GM18873 (cell line): Measurements from ENCODE around the gene TAL1.

ENCODE experiments used
- ATAC-seq: cut with Tn5 transposase; IDR thresholded peaks from one replicate; pipeline ENCODE4 v1.9.1; 2021; ENCODE audit warnings: mild to moderate bottlenecking, moderate library complexity, moderate number of reproducible peaks; ENCODE audit not compliant: unreplicated experiment, low FRiP score

Gene TAL1

DNA sequence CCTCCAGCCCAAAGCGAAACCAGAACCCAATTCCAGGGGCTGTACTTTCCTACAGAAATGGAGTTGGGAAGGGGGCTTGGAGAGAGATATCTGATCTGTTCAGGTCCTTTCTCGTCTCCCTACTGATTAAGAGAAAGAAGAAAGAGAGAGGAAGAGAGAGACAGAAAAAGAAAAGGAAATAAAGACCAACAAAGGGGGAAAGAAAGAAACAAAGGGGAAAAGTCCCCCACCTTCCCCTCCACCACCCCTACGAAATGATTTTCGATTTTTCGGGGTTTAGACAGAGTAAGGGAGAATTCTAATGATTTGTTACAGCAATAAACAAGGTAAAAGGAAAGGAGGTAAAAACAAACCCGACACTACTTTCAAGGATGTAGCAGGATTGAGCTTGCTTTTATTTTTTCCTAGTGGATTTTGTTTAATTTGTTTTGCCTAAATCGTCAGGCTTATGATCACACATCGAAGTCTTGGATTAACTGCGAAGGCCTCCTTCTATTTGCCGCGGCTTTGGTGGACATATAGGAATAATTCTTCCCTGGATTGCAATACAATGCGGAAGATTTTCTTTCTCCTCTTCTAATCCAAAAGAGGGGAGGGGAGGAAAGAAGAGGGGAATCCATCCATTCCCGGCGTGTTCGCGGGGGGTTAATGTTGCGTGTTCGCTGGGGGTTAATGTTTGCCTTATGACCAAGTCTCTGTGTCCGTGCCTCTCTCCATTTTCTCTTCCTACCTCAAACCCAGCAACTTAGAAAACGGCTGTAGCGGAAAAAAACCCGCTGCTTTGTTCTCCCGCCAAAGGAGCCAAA is 1.9 kb downstream of the TAL1 start:
- ATAC-seq = no peak

DNA sequence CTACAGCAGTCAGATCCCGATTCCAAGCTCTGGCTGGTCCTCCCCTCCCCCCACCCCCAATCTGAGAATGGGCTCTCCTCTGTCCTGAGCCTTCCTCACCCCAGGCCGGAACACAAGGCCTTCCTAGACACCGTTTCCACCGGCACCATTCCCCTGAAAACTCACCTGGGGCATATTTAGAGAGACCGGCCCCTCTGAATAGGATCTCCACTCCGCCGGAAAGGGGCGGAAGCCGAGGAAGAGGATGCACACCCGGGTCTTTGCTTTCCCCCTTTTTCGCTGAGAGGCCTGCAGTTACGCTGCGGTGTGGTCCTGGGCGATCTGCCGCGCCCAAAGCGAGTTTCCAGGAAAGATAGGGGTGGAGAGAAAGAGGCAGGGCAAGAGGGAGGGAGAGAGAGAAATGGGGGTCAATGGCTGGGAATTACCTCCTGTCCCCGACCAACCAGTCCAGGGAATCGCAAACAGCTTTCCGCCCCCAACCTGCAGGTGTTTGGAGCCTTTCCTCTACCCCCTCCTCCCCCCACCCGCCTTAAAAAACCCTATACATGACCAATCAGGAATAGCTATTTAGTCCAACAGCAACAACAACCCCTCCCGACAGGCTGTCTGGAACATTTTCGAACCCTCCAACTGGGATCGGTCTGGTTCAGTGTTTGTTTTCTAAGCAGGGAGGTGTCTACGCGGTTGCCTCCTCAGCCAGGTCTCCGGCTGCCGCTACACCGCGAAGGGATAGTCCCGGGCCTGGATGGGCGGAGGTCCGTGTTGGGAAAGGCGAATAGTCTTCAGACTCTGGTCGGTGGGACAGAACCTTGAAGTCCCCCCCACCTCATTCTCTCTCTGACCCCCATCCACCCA is 2.8 kb downstream of the TAL1 start:
- no peak for ATAC-seq

DNA sequence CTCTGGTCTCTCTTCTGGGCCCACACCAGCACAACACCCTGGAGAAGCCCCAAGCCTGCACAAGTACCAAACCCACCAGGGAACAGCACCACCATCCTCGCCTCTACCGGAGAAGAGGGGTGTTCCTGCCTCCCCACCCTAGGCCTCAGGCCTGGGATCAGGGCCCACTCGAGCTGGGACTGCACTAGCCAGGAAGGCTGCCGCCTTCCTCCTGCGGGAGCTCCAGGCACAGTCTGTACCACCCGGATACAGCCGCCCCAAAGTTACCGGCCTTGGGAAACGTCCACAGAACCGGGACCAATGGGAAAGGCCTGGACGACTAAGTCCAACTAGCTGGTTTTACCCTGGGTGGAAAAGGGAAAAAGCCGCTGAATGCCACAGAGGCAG is 3.4 kb downstream of the TAL1 start:
- ATAC-seq = no peak

DNA sequence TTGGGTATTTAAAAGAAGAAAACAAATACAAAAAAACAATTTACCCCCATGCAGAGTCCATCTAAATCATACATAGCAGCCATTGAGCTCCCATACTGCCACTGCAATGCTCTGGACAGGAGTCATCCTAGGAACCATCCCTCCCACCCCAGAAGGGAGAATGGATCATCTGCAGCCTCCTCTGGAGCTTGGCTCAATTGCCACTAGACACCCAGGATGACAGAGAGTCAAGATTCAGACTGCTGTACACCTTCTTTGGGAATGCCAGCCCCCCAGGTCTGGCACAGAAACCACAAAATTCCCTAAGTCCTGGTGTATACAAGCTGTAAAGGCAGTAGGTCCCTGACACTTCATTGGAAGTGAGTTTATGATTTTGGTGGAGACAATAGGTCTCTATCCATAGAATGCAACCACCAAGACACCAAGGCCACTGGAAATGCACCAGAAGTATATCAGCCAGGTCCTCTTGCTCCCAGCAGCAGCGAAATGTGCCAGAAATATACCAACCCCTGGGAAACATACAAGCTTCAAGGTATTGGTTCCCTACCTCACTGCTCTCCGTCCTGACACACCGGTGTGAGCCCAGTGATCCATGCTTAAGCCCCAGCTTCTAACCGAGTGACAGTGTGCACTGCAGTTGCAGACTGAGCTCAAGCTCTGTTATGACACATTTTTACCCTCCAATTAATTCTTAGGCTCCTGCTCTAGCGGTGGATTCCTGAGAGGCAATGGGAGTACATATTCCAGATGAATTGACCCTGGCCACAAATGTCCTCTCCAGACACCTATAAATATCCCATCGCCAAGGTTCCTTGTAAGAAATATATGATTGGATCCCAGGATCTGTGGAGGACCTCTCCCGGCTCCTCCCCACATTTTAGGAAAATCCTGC is 4.4 kb downstream of the TAL1 start:
- no peak for ATAC-seq

DNA sequence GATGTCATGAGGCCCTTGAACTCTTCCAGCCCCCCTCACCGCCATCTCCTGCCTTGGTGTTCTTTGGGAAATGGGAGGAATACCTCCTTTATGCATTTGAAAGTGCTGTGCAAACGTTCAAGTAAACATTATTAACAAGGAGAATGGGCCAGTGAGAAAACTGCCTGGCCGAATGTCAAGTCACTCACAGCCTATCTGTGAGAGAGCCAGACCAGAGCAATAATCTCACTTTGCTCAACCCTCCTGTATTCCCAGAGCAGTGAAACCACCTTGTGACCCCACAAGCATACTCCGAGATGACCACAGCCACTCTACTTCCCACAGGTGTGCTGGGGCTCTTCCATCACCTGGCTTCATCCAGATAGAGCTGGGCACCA is 5.2 kb downstream of the TAL1 start:
- no peak for ATAC-seq

DNA sequence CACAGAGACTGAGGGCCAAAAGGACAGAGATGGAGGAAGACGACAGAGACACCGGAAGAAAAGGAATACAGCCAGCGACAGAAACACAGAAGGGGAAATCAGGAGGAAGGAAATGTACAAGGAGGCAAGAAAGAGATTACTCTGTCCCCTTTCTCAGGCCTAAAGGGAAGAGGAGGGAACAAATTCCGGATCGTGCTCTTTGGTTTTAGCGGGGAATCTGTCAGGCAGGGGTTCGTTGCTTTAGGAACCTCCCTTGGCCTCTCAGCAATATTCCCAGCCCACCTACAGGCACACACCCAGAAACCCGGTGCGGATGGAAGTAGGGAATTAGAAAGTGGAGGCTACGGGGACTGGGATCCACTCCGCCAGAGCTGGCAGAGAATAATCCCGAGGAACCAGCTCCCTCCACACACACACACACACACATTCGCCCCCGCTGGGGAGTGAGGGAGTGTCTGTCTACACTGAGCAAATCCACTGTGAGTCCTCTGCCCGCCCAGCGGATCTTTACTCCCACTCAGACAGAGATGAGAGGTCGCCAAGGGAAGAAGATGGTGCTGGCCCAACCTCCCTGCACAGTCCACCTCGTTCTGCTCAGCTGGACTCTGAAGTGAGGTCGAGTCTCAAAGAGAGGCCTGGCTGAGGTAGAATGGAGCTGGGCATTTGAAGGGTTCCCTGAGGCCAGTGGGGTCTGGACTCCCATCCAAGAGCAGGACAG is 5.7 kb downstream of the TAL1 start:
- no peak for ATAC-seq

DNA sequence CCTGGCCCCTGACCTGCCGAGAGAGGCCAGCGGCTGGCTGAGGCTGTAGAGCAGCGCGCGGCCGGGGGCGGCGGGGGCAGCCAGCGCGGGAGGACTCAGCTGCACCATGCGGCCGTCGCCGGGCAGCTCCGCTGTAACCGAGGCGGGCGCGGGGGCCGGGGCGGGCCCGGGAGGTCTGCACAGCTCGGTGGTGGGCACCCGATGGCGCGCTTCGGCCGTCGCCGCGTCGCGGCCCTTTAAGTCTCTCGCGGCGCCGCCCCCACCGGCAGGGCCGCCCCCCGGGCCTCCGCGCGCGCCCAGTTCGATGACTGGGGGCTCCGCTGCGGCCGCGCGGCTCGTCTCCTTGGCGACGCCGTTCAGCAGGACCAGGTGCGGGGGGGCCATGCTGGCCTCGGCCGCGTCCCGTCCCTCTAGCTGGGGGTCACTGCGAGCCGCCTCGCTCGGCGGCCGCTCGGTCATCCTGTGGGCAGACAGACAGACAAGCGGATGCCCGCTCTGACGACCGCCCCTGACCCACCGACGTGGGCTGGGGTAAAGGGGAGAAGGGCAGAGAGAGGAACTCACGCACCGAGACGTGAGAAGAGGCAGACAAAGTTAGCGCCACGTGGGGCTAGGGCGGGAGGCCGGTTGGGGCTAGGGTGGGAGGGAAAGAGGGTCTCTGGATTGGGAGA is 6.5 kb downstream of the TAL1 start:
- no peak for ATAC-seq

DNA sequence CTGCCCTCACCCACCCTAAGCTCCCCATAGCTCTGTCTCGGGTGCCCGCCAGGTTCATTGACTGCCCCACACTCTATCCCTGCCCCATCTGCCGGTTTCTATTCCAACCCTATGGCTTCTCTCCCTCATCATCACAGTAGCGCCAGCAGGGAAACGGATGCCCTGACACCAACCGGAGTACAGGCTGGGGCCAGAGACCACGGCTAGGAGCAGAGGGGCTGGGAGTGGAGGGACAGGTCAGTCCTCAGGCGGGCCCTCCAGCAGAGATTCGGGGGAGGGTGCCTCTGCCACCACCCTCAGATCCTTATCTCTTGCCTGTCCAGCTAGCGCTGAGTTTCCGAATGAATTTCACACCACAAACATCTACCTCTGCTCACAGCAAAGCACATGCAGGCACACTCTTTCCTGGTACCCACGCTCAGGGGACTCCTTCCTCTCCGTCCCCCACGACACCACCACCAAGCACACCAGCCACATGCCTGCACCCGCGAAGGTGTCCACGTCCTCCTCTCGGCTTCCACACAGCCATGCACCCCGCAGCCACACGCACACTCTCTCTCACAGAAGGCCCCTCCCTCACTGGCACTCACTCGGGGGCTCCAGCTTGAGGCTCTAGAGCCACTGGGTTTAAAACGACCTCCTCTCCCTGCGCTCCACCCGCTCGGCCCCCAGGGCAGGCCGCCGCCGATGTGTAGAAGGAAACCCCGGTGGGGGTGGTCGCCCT is 7.2 kb downstream of the TAL1 start:
- no peak for ATAC-seq

DNA sequence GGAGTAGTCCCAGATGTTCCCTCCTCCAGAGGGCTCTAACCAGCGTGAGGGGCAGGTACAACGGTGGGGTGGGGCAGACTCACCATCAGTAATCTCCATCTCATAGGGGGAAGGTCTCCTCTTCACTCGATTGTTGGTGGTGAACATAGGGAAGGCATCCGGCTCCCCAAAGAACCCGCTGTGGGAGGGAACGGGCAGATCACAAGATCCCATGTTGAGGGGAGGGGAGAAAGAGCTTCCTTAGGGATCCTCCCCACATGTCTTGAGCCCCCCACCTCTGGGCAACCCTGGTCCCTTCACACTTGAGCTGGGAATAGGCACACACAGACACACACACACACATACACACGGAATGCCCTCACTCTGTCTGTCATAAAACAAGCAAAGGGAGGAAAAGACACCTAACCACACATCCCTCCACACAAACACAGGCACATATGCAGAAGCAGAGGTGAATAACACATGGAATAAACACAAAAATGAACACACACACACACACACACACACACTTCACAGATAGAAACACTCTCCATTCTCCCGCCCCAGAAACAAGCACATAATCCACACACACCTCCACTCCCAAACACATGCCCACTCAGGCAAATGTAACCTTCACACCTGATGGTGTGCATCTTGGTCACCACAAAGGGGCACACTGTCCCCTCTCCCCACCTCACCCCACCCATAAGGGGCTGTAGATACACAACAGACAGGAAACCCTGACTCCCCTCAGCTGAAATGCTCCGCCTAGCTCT is 7.9 kb downstream of the TAL1 start:
- ATAC-seq = no peak

DNA sequence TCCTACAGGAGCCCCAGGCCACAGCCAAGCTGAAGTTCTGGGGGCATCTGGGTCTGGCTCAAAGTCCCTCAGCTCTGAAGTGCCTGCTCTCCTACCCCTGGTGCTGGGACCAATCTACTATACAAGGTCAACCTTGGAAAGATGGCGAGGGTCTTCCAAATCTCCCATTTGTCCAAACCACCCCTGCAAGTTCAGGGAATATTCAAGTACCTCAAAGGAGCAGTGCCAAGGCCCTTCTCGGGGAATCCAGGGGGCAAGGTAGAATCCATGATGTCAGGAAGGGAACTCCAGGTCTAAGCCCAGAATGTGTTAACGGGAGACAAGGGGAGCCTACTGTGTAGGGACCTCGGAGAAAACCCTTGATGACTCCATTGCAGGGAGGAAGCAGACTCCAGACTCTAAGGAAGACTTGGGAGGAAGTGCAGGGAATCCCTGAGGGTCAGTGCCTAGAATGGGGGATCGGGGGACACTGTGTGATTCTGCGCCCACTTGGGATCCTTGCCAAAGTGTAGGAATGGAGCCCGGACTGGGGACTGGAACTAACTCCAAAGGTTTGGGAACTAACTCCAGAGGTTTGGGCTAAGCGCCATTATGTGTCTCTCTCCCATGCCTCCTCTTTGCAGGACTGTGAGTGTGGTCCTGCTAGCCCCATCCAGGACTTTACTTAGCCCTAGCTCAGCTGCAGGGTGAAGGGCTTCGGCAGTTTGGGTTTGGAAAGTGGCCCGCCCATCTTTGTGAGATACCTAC is 8.7 kb downstream of the TAL1 start:
- ATAC-seq = no peak

DNA sequence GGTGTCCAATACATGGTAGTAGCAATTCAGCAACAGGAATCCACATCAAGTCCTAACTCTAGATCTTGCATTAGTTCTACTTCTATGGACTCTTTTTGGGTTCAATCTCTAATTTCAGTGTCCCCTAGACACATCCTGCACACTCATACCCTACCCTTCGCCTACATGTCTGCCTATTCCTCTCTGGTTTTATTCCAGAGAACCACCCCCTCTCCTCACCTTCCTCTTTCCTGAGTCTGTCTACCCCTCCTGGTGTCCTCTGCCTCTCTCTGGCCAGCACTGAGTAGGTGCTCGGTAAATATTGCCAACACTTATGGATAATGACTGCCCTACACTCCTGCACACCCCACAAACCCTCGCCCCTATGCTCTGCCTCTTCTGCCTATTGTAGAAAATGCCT is 9.5 kb downstream of the TAL1 start:
- no peak for ATAC-seq

DNA sequence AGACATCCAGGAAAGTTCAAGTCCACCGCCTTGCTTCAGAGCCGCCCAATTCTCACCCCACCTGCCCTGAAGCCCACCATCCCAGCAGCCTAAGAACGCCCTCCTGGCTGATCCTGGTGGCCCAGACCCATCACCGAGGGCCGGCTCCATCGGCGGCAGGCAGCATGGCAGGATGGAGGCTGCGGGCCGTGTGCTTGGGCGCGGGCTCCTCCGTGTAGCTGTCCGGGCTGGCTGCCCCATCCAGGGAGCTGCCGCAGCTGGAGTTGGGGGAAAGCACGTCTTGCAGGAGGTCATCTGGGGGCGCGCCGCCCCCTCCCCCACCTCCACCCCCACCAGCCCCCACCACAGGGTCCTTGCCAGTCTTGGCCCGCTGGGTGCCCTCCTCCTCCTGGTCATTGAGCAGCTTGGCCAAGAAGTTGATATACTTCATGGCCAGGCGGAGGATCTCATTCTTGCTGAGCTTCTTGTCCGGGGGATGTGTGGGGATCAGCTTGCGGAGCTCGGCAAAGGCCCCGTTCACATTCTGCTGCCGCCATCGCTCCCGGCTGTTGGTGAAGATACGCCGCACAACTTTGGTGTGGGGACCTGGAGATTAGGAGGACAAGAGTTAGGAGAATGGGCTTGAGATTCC is 12.3 kb downstream of the TAL1 start:
- ATAC-seq = no peak

DNA sequence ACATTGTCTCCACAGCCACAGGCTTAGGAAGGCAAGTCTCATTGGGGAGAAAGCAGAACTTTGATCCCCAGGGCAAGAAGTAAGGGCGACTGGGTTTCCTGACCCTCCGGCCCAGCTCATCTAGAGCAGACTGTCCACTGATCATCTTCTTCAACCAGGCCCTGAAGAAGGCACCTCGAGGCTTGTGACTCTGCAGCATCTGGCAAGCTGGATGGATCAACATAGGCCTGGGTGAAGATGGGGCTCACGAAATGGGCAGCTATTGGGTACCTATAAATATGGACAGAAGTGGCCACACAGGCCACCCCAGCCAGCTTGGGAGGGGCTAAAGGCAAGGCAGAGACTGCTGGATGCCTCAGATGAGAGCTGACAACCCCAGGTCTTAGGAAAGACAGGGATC is 13.0 kb downstream of the TAL1 start:
- no peak for ATAC-seq

DNA sequence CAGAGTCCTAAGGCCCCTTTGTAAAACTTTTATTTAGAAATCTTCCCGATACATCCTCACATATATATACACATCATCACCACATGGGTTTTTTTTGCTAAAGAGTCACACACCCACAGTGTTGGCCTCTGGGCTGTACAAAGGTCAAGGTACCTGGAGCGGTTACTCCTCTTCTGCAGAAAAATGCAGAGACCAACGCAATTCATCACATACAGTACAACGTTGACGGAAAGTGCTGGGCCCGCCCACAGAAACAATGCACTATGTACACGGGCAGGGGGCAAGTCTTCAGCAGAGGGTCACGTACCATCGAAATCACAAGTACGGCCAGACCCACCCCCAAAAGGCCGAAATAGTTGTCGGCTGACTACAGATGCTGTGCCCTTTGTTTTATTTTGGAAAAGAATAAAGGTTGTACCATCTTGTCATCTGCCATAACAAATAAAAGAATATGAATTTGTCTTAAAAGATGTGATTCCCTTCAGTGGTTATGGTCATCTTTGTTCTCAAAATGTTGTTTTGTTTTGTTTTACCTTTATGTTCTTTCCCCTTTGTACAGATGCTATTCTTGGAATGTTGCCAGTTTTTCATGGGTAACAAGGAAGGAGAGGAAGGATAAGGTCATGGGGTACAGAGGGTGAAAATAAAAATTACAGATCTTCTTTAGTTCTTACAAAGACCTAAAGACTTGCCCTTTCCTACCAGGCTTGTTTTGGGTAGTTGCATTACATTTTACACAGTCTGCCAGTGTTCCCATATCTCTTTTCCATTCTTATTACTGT is 15.6 kb downstream of the TAL1 start:
- ATAC-seq = no peak

DNA sequence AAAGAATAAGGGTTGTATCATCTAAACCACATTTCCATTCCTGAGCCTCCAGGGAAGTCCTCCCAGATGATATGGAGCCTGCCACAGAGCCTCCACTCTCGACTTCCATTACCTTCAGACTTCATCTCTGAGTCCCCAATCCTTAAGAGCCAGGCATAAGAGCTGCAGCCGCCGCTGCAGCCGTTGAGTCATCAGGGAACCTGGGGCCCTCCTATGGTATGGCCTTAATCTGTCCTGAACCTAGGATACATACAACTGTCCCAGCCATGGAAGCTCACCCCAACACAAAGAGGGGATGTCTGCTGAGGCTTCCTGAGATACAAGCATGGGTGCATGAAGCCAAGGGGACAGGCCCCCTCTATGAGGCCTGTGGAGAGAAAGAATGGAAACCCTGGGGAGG is 16.3 kb downstream of the TAL1 start:
- no peak for ATAC-seq

DNA sequence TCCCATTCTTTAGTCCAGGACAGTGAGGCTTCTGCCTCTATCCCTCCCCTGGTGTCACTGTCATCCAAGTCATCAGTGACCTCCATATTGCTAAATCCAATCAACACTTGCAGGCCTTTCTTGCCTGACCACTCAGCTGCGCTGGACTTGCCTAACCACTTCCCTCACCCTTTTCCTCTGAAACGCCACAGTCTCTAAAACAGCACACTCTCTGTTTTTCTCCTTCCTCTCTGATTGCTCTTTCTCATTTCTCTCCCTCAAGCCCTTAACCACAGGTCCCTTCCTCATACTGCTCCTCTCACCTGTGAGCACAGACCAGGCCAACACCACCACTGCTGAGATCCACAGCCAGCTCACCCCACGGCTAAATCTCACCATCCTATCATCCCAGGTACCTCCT is 17.5 kb downstream of the TAL1 start:
- ATAC-seq = no peak
